ENCODE results near the gene BCDIN3D.
"Not testable (repeated sequence)": the region's sequence is repeated elsewhere in the genome, so short reads cannot be mapped to it uniquely, and the experiment has no call there.

BCDIN3D gene

GRCh38 chr12:49855890-49856289 lies 13.0 kb upstream of the BCDIN3D start:
- DNase-seq: not testable (repeated sequence)

GRCh38 chr12:49854976-49855375 lies 12.1 kb upstream of the BCDIN3D start:
- no peak for DNase-seq

- DNase-seq: no peak
Observed at GRCh38 chr12:49853671-49854070, 10.8 kb upstream of the BCDIN3D start.

- DNase-seq: no peak
Observed at GRCh38 chr12:49847161-49847560, 4.3 kb upstream of the BCDIN3D start.

- DNase-seq: no peak
Observed at GRCh38 chr12:49846032-49846431, 3.1 kb upstream of the BCDIN3D start.

GRCh38 chr12:49843876-49844437 lies 1.1 kb upstream of the BCDIN3D start:
- no peak for DNase-seq

- DNase-seq: no peak
Observed at GRCh38 chr12:49843411-49843810, 505 bp upstream of the BCDIN3D start.

- peak; percentile 62 for DNase-seq
Observed at GRCh38 chr12:49838973-49839633, 3.8 kb downstream of the BCDIN3D start.

- no peak for DNase-seq
Observed at GRCh38 chr12:49832836-49833421, 10.0 kb downstream of the BCDIN3D start.

GRCh38 chr12:49831717-49832116 lies 11.2 kb downstream of the BCDIN3D start:
- no peak for DNase-seq

- peak; percentile 95 for DNase-seq
Observed at GRCh38 chr12:49828133-49829091, 14.5 kb downstream of the BCDIN3D start, which contains the start of gene NCKAP5L. NCKAP5L (minus strand) TSS chr12:49828413; CDS start chr12:49804044, 24,369 bp downstream.

- DNase-seq: peak; percentile 53
Observed at GRCh38 chr12:49827401-49828099, 15.4 kb downstream of the BCDIN3D start.

- no peak for DNase-seq
Observed at GRCh38 chr12:49827051-49827400, 15.9 kb downstream of the BCDIN3D start.

- no peak for DNase-seq
Observed at GRCh38 chr12:49825971-49826421, 16.9 kb downstream of the BCDIN3D start.

GRCh38 chr12:49825360-49825970 lies 17.4 kb downstream of the BCDIN3D start:
- no peak for DNase-seq

- peak; percentile 9 for DNase-seq
Observed at GRCh38 chr12:49824895-49825294, 18.0 kb downstream of the BCDIN3D start.

GRCh38 chr12:49824416-49824815 lies 18.5 kb downstream of the BCDIN3D start:
- DNase-seq: no peak

GRCh38 chr12:49823951-49824350 lies 19.0 kb downstream of the BCDIN3D start:
- DNase-seq: no peak

GRCh38 chr12:49823350-49823749 lies 19.6 kb downstream of the BCDIN3D start:
- DNase-seq: no peak

- no peak for DNase-seq
Observed at GRCh38 chr12:49821373-49822287, 21.3 kb downstream of the BCDIN3D start.

GRCh38 chr12:49819786-49820185 lies 23.1 kb downstream of the BCDIN3D start:
- DNase-seq: no peak
